Peyer's patch (tissue), 4 donors: Measurements from ENCODE around the gene PIKFYVE. TPM values are rescaled to one million over a fixed set of nuclear protein-coding genes. Genes with fewer than 3 reads are reported as not detected.
"Not testable (repeated sequence)": the region's sequence is repeated elsewhere in the genome, so short reads cannot be mapped to it uniquely, and the experiment has no call there.

ENCODE experiments used
- DNase-seq, 3 donors: peaks; one replicate each; pipeline ENCODE4 v3.0.0-alpha.2; 2017 to 2019
- H3K27ac ChIP-seq, 4 donors: fragments of 200-600 bp; sonication (generic); one replicate each; pipeline ENCODE4 v1.5.1; 2016 to 2019
- H3K27me3 ChIP-seq, 2 donors: fragments of 200-600 bp; sonication (generic); one replicate each; pipeline ENCODE4 v1.5.1; 2019
- H3K36me3 ChIP-seq, 3 donors: fragments of 200-600 bp; sonication (generic); one replicate each; pipeline ENCODE4 v1.5.1; 2016 to 2019
- H3K4me1 ChIP-seq, 4 donors: fragments of 200-600 bp; sonication (generic); one replicate each; pipeline ENCODE4 v1.5.1; 2016 to 2019
- H3K4me3 ChIP-seq, 4 donors: fragments of 200-600 bp; sonication (generic); 1 replicate in 3 of 4; 2 replicates in 1 of 4; pipeline ENCODE4 v1.5.1; 2016 to 2019; ENCODE audit warnings: mild to moderate bottlenecking in 1 of 4
- H3K9me3 ChIP-seq, 4 donors: fragments of 200-600 bp; sonication (generic); one replicate each; pipeline ENCODE4 v1.5.1; 2016 to 2019; ENCODE audit warnings: mild to moderate bottlenecking in 1 of 4
- POLR2A ChIP-seq, 2 donors: fragments of 450-650 bp; IDR thresholded peaks; one replicate each; pipeline ENCODE4 v1.5.1; 2017; ENCODE audit warnings: antibody characterized with exemption in 2 of 2, mild to moderate bottlenecking in 2 of 2, moderate library complexity in 2 of 2
- total RNA-seq, 4 donors: library from RNA; depleted of rRNA; stranded (reverse); fragments of >200 nt; gene quantifications; one replicate each; pipeline ENCODE4 v1.1.0, GENCODE V29; 2016
- TF ChIP-seq, protein P1 (sequence below), 6 experiments: fragments of 450-650 bp in 4 of 6; fragments of 200-600 bp in 2 of 6; sonication (generic) in 1 of 6; IDR thresholded peaks; one replicate each; pipeline ENCODE4 v1.5.1; 2017 to 2019; ENCODE audit warnings: antibody characterized with exemption in 6 of 6, mild to moderate bottlenecking in 3 of 6, moderate library complexity in 1 of 6

The PIKFYVE gene, protein sequence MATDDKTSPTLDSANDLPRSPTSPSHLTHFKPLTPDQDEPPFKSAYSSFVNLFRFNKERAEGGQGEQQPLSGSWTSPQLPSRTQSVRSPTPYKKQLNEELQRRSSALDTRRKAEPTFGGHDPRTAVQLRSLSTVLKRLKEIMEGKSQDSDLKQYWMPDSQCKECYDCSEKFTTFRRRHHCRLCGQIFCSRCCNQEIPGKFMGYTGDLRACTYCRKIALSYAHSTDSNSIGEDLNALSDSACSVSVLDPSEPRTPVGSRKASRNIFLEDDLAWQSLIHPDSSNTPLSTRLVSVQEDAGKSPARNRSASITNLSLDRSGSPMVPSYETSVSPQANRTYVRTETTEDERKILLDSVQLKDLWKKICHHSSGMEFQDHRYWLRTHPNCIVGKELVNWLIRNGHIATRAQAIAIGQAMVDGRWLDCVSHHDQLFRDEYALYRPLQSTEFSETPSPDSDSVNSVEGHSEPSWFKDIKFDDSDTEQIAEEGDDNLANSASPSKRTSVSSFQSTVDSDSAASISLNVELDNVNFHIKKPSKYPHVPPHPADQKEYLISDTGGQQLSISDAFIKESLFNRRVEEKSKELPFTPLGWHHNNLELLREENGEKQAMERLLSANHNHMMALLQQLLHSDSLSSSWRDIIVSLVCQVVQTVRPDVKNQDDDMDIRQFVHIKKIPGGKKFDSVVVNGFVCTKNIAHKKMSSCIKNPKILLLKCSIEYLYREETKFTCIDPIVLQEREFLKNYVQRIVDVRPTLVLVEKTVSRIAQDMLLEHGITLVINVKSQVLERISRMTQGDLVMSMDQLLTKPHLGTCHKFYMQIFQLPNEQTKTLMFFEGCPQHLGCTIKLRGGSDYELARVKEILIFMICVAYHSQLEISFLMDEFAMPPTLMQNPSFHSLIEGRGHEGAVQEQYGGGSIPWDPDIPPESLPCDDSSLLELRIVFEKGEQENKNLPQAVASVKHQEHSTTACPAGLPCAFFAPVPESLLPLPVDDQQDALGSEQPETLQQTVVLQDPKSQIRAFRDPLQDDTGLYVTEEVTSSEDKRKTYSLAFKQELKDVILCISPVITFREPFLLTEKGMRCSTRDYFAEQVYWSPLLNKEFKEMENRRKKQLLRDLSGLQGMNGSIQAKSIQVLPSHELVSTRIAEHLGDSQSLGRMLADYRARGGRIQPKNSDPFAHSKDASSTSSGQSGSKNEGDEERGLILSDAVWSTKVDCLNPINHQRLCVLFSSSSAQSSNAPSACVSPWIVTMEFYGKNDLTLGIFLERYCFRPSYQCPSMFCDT (N-terminal part only)
- total RNA-seq, result 10 to 100 TPM; 24.2 to 75.1 (median 44.3) TPM

DNA sequence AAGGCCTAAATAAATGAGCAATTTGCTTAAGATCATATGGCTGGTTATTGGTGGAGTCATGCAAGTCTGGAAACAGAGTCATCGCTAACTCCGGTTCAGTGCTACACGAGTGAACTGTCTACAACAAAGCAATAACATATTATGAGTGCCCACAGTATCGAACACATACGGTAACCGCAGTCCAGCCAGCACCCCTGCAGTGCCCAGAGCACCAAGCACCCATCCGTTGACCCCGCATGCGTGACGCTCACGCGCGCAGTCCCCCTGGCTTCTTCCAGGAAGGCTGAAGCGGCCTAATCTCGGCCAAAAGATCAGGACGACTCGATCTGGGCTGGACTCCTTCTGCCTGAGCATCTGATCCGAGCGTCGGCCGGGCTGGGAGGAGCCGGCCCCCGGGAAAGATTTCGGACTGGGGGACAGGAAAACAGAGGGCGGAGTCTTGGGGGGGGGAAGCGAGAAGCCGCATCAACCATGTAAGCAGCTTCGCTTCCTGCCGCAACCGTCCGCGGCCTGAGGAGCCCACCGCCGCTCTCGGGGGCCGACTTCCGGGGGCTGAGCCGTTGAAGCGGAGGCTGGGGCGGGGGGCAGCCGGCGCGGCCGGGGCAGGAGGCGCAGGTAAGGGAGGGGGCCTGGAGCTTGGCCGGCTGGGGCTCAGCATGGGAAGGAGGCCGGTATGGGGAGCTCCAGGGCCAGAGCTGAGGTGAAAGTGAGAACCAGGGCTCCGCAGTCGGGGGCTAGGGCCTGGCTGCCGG is at the start of gene PIKFYVE:
Gene PIKFYVE, plus strand, starts transcription at position 455 of the 752 bp plus-strand sequence. CDS start 5,265 bp downstream, outside the sequence.
- no peaks in the 10 kb centered on the region for H3K9me3 ChIP-seq
- TF ChIP-seq, protein P1, sequence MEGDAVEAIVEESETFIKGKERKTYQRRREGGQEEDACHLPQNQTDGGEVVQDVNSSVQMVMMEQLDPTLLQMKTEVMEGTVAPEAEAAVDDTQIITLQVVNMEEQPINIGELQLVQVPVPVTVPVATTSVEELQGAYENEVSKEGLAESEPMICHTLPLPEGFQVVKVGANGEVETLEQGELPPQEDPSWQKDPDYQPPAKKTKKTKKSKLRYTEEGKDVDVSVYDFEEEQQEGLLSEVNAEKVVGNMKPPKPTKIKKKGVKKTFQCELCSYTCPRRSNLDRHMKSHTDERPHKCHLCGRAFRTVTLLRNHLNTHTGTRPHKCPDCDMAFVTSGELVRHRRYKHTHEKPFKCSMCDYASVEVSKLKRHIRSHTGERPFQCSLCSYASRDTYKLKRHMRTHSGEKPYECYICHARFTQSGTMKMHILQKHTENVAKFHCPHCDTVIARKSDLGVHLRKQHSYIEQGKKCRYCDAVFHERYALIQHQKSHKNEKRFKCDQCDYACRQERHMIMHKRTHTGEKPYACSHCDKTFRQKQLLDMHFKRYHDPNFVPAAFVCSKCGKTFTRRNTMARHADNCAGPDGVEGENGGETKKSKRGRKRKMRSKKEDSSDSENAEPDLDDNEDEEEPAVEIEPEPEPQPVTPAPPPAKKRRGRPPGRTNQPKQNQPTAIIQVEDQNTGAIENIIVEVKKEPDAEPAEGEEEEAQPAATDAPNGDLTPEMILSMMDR (IDR thresholded peaks at IDR 0.05), result peak in 2 of 6 experiments; percentile 6 to 23
- TF ChIP-seq POLR2A (IDR thresholded peaks at IDR 0.05), result peak; percentile 30 to 74
- H3K27me3 ChIP-seq, result no peaks in the 10 kb centered on the region
- no peaks in the 10 kb centered on the region for H3K36me3 ChIP-seq
- peak; percentile 91 to 98 (median 93) for DNase-seq
- peaks cover 0 to 18% (median 1%) of the 10 kb centered on the region in 4 donors for H3K4me1 ChIP-seq
- peak within 1 kb of the TSS; percentile 79 to 93 (median 88) for H3K4me3 ChIP-seq
- peak within 1 kb of the TSS; percentile 89 to 97 (median 94) for H3K27ac ChIP-seq

DNA sequence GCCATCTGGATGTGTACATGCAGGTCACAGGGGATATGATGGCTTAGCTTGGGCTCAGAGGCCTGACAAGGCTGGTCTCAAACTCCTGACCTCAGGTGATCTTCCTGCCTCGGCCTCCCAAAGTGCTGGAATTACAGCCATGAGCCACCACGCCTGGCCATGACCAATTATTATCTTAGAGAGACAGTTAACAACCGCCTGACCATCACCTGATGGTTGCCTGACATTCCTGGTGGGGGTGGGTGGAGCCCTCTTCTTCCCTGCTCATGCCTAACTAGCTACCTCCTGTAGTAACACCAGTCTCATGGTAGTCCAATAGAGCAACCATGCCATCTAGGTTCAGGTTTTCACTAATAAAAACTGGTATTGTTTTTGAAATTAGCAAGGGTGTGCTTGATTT is 44.2 kb upstream of the PIKFYVE start:
- not testable (repeated sequence) for H3K27ac ChIP-seq, H3K36me3 ChIP-seq, DNase-seq

DNA sequence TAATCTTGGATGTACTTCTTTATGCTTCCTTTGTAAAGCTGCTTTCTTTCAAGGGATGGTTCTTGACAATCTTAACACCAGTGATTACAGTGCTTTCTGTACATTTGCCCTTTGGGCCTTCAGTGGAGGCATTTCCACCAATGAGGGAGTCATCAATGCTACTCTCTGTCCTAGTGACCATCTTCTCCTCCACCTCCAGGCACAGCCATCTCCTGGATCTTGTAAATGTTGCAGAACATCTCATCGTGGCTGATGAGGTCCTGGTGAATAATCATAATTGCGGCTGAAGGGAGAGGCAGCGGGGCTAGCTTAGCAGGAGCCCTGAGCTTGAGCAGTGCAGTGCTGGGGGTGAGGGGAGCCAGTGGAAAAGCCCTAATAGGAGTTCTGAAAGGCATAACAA is 43.7 kb upstream of the PIKFYVE start:
- Histone ChIP-seq H3K4me1 (no peaks in the 10 kb centered on the region), H3K4me3 (no peak overlapping the region), H3K27me3 (no peaks in the 10 kb centered on the region), H3K9me3 (no peaks in the 10 kb centered on the region), H3K27ac (no peak overlapping the region), H3K36me3 (no peaks in the 10 kb centered on the region)
- TF ChIP-seq, protein P1 (IDR thresholded peaks at IDR 0.05), result no peak
- TF ChIP-seq POLR2A (IDR thresholded peaks at IDR 0.05), result no peak
- no peak for DNase-seq

More for the DNA sequence above, 44.2 kb upstream of the PIKFYVE start:
- not testable (repeated sequence) for H3K4me3 ChIP-seq, H3K9me3 ChIP-seq, H3K27me3 ChIP-seq, H3K4me1 ChIP-seq

DNA sequence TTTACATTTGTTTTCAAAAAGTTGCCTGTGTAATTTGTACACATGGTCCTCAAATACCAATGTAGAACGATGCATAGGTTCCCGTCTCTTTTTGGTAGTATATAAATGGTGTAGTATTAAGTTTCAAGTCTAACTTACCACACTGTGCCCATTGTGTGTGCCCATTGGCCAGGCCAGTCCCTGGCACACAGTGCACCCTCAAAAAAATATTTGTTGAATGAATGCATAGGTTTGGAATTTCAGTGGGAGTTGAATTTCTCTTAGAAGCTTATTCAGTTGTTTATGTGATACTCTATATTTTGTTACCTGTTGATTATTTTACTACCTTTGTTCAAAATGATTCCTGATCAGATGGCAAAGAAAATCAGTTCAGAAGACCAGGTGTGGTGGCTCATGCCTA is 41.3 kb upstream of the PIKFYVE start:
- Histone ChIP-seq H3K27ac (no peak overlapping the region), H3K27me3 (no peaks in the 10 kb centered on the region), H3K4me3 (no peak overlapping the region), H3K36me3 (no peaks in the 10 kb centered on the region), H3K4me1 (no peaks in the 10 kb centered on the region), H3K9me3 (no peaks in the 10 kb centered on the region)
- no peak for TF ChIP-seq POLR2A (IDR thresholded peaks at IDR 0.05)
- TF ChIP-seq, protein P1 (IDR thresholded peaks at IDR 0.05), result no peak
- no peak for DNase-seq

DNA sequence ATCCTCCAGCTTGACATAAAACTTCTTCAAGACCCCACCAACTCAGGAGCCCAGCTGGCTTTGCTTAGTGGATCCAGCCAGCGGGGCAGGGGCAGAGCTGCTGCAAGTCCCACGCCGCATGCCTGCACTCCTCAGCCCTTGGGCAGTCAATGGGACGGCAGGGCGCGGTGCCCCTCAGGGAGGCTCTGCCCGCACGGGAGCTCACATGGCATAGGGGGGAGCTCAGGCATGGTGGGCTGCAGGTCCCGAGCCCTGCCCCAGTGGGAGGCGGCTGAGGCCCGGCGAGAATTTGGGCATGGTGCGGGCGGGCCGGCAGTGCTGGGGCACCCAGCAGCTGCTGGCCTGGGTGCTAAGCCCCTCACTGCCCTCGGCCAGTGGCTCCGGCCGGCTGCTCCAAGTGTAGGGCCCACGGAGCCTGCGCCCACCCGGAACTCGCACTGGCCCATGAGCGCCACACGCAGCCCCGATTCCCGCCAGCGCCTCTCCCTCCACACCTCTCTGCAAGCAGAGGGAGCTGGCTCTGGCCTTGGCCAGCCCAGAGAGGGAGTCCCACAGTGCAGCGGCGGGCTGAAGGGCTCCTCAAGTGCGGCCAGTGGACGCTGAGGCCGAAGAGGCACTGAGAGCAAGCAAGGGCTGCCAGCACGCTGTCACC is 38.3 kb upstream of the PIKFYVE start:
- H3K9me3 ChIP-seq, result no peaks in the 10 kb centered on the region
- H3K36me3 ChIP-seq, result no peaks in the 10 kb centered on the region
- TF ChIP-seq, protein P1 (IDR thresholded peaks at IDR 0.05), result no peak
- TF ChIP-seq POLR2A (IDR thresholded peaks at IDR 0.05), result no peak
- H3K27ac ChIP-seq, result no peak overlapping the region
- no peak overlapping the region for H3K4me3 ChIP-seq
- no peaks in the 10 kb centered on the region for H3K27me3 ChIP-seq
- DNase-seq, result no peak
- H3K4me1 ChIP-seq, result no peaks in the 10 kb centered on the region
